Activated naive CD4-positive, alpha-beta T cell treated with anti-CD3 and anti-CD28 coated beads for 36 hours (primary cell): ENCODE data around the gene RNF141. TPM values are rescaled to one million over a fixed set of nuclear protein-coding genes. Genes with fewer than 3 reads are reported as not detected.

Experiments used
- CTCF ChIA-PET: fragments of 350-600 bp; sonication (Branson Sonifier 250); formaldehyde crosslinking; loops from one replicate; lab custom pipeline; 2021; ENCODE audit warnings: antibody characterized with exemption; lab: Charles Lee
- DNase-seq: peaks from one replicate; pipeline ENCODE4 v3.0.0-alpha.2; 2020
- H3K27ac Mint-ChIP-seq: one replicate; pipeline ENCODE4 v1.8.0; 2021; ENCODE audit warnings: mild to moderate bottlenecking, mixed read lengths
- H3K27me3 Mint-ChIP-seq: one replicate; pipeline ENCODE4 v1.8.0; 2021; ENCODE audit warnings: low read depth, mixed read lengths
- H3K36me3 Mint-ChIP-seq: one replicate; pipeline ENCODE4 v1.8.0; 2021; ENCODE audit warnings: low read depth, mixed read lengths
- H3K4me1 Mint-ChIP-seq: one replicate; pipeline ENCODE4 v1.8.0; 2021; ENCODE audit warnings: low read depth, mixed read lengths
- H3K4me3 Mint-ChIP-seq: one replicate; pipeline ENCODE4 v1.8.0; 2021; ENCODE audit warnings: mild to moderate bottlenecking, moderate library complexity, mixed read lengths
- H3K9me3 Mint-ChIP-seq: one replicate; pipeline ENCODE4 v1.8.0; 2021; ENCODE audit warnings: mixed read lengths
- intact Hi-C: fragments of 100-400 bp; cut with micrococcal nuclease; formaldehyde crosslinking; loops from one replicate; pipeline ENCODE4 v1.15.1; 2023
- total RNA-seq, 2 experiments: library from RNA; stranded (reverse); gene quantifications; one replicate each; pipeline ENCODE4 v1.2.3, GENCODE V29; 2021

RNF141 gene
- total RNA-seq, result 10 to 100 TPM; 20.9 to 21.8 TPM

- CTCF ChIA-PET, result interaction anchor here (0.7 to 3.2 kb wide), 39 partner anchors 9 to 197 kb away, joined by 3 to 17 read pairs (median 4); partner anchors contain the start of gene AMPD3
- no peaks in the 10 kb centered on the region for H3K27me3 Mint-ChIP-seq
- H3K4me3 Mint-ChIP-seq, result peak within 1 kb of the TSS; percentile 86
- peaks cover 21% of the 10 kb centered on the region for H3K4me1 Mint-ChIP-seq
- no peak within 1 kb of the TSS for H3K27ac Mint-ChIP-seq
- H3K36me3 Mint-ChIP-seq, result no peaks in the 10 kb centered on the region
- peak; percentile 96 for DNase-seq
- no peaks in the 10 kb centered on the region for H3K9me3 Mint-ChIP-seq
- intact Hi-C loops, result loop anchor here (1.0 to 5.0 kb wide), 9 partner anchors 14 to 1301 kb away; partner anchors contain the start of genes CTR9, EIF4G2 and USP47
Measured at GRCh38 chr11:10540915-10541560, at the start of gene RNF141. Gene RNF141 (minus strand): TSS chr11:10541187. CDS start chr11:10534158, 7,029 bp downstream.

DNA sequence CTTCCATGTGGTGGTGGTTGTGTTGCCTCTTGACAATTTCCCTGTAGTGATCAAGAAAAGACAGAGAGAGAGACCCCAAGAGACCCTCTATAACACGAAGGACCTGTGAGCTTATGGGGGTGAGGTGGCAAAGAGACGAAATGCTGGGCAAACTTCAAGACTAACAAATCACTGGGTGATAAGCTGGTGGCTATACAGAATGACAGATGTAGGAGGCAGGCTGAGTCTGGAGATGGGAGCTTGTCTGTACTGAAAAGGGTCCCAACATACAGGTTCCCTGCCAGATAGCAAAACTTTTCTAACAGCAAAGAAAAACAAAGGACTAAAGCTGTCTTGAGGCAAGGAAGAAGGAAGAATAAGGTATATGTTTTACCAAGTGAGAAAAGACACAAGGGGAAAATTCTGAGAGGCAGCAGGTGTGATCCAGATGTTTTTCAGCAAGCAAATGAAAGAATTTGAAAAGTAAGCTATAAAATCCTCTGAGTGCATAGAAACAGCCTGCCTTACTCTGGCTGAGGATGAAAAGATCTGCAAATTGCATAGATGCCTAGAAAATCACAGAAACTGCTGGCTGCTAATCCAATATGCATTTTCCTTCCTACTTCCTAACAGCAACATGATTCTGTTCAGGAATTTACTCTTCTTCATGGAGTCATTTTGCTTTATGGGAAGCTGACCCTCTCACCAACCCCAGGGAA is 49.4 kb upstream of the RNF141 start:
- intact Hi-C loops, result no loop called here
- Mint-ChIP-seq H3K36me3 (no peaks in the 10 kb centered on the region), H3K4me3 (no peak overlapping the region), H3K27me3 (no peaks in the 10 kb centered on the region), H3K4me1 (no peaks in the 10 kb centered on the region), H3K9me3 (no peaks in the 10 kb centered on the region), H3K27ac (no peak overlapping the region)
- DNase-seq, result no peak
- CTCF ChIA-PET, result no interaction called here

DNA sequence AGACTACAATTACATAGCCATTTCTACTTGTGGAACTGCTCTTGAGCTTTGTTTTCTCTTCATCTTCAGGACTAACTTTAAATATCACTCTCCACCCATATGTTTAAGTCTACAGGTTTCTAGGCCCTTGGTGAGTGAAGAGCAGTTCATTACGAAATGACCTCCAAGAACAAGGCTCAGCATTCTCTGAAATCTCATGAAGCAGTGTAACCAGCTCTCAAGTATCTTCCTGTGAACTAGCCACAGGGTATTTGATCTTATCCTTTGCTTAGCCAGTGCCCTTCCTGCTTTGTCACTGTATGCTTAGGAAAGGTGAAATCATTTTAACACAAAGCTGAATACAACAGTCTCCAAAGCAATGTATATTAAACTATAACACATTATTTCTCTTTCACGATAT is 47.9 kb upstream of the RNF141 start:
- no peaks in the 10 kb centered on the region for H3K36me3 Mint-ChIP-seq
- no peak overlapping the region for H3K27ac Mint-ChIP-seq
- intact Hi-C loops, result no loop called here
- CTCF ChIA-PET, result no interaction called here
- no peak for DNase-seq
- H3K9me3 Mint-ChIP-seq, result no peaks in the 10 kb centered on the region
- no peak overlapping the region for H3K4me3 Mint-ChIP-seq
- H3K27me3 Mint-ChIP-seq, result no peaks in the 10 kb centered on the region
- H3K4me1 Mint-ChIP-seq, result no peaks in the 10 kb centered on the region

DNA sequence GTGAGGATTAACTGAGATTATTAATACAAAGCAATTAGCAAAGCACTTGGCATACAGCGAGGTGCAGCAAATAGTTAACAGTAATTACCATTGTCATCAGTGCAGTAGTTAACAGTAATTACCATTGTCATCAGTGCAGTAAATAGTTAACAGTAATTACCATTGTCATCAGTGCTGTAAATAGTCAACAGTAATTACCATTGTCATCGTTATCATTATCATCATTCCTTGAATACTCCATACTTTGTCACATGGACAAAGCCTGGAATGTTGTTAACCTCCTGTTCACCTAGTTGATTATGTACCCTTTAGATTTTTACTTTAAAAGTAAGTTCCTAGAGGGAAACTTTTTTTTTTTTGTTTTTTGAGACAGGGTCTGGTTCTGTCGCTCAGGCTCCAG is 47.0 kb upstream of the RNF141 start:
- Mint-ChIP-seq H3K4me3 (no peak overlapping the region), H3K9me3 (no peaks in the 10 kb centered on the region), H3K36me3 (no peaks in the 10 kb centered on the region), H3K27ac (no peak overlapping the region), H3K4me1 (no peaks in the 10 kb centered on the region), H3K27me3 (no peaks in the 10 kb centered on the region)
- CTCF ChIA-PET, result no interaction called here
- no peak for DNase-seq
- intact Hi-C loops, result no loop called here

DNA sequence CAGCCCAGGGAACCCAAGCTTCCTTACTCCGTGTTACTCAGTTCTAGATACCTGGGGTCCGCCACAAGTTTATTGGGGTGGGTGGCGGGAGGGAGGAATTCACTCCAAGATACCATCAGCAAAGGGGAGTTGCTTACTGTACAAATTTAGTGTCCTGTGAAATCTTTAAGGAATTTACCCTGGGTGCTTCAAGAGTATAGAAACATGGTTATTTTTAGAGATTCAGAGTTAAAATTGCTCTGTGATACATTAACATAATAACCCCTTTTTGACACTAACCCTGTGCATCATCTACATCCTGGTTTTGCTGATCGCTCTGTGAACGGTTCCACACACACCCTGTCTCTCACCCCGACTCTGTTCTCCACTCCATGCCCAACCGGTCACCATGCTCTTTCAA is 46.4 kb upstream of the RNF141 start:
- Mint-ChIP-seq H3K4me1 (no peaks in the 10 kb centered on the region), H3K27ac (no peak overlapping the region), H3K36me3 (no peaks in the 10 kb centered on the region), H3K4me3 (no peak overlapping the region), H3K27me3 (no peaks in the 10 kb centered on the region), H3K9me3 (no peaks in the 10 kb centered on the region)
- intact Hi-C loops, result no loop called here
- CTCF ChIA-PET, result no interaction called here
- no peak for DNase-seq

DNA sequence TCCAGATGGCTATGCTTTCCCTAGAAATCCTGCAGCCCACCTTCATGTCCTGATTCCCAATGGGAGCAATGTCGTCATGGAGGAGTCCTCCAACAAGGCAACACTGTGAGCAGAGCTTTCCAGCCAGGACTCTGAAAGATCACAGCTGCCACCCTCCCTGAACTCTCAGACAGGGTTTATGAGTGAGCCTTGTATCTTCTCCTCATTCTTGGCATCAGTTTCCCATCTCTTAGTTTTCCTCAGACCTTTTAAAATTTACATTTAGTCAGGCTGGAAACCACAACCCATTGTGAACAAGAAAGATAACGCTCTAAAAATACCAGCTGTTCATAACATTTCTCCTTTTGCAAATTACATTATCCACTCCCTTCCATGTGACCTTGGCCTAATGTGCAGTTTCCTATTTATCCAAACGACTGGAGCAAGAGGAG is 43.1 kb upstream of the RNF141 start:
- H3K36me3 Mint-ChIP-seq, result no peaks in the 10 kb centered on the region
- no peak overlapping the region for H3K27ac Mint-ChIP-seq
- no peak for DNase-seq
- no peaks in the 10 kb centered on the region for H3K4me1 Mint-ChIP-seq
- peaks cover 3% of the 10 kb centered on the region for H3K27me3 Mint-ChIP-seq
- intact Hi-C loops, result no loop called here
- H3K9me3 Mint-ChIP-seq, result no peaks in the 10 kb centered on the region
- no peak overlapping the region for H3K4me3 Mint-ChIP-seq
- CTCF ChIA-PET, result no interaction called here

DNA sequence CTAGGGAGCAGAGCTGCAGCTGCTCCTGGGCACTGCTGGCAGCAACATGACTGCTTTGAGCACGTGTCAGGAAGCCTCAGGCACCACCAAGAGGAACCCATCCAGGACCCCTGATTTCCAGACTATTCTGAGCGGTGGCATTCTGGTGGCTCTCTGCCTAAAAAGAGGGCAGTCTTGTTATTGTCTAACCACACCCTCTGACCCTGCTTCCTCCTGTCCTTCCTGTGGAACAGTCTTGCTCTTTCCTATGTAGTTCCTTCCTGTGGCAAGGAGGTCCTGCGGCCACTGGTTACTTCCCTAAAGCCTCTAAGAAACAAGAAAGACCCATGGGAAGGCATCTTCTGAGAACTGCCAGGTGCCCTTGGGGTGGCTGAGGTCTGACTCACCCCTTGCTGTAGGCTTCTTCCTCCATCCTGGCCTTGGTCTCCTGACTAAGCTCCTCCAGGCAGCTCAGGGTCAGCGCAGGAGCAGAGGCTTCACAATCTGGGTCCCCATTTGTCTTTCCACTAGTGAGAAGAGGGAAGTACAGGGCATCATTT is 40.6 kb upstream of the RNF141 start:
- Mint-ChIP-seq H3K4me1 (no peaks in the 10 kb centered on the region), H3K27ac (no peak overlapping the region), H3K9me3 (no peaks in the 10 kb centered on the region), H3K36me3 (no peaks in the 10 kb centered on the region), H3K4me3 (no peak overlapping the region), H3K27me3 (peaks cover 5% of the 10 kb centered on the region)
- intact Hi-C loops, result no loop called here
- CTCF ChIA-PET, result no interaction called here
- no peak for DNase-seq

GRCh38 chr11:10580623-10581022 is 39.6 kb upstream of the RNF141 start:
- Mint-ChIP-seq H3K36me3 (no peaks in the 10 kb centered on the region), H3K4me1 (no peaks in the 10 kb centered on the region), H3K4me3 (no peak overlapping the region), H3K9me3 (no peaks in the 10 kb centered on the region), H3K27ac (no peak overlapping the region), H3K27me3 (peaks cover 5% of the 10 kb centered on the region)
- intact Hi-C loops, result no loop called here
- CTCF ChIA-PET, result no interaction called here
- DNase-seq, result no peak

- CTCF ChIA-PET, result no interaction called here
- intact Hi-C loops, result no loop called here
- no peak overlapping the region for H3K27ac Mint-ChIP-seq
- no peaks in the 10 kb centered on the region for H3K36me3 Mint-ChIP-seq
- no peak overlapping the region for H3K4me3 Mint-ChIP-seq
- peaks cover 5% of the 10 kb centered on the region for H3K27me3 Mint-ChIP-seq
- H3K9me3 Mint-ChIP-seq, result no peaks in the 10 kb centered on the region
- no peaks in the 10 kb centered on the region for H3K4me1 Mint-ChIP-seq
- DNase-seq, result no peak
Measured at GRCh38 chr11:10579700-10580099, 38.7 kb upstream of the RNF141 start.

GRCh38 chr11:10576035-10576398 is 35.0 kb upstream of the RNF141 start:
- intact Hi-C loops, result no loop called here
- CTCF ChIA-PET, result interaction anchor here (0.6 kb wide), 1 partner anchor 37 kb away, joined by 3 read pairs; no protein-coding TSS in a partner anchor

GRCh38 chr11:10575346-10576034 is 34.5 kb upstream of the RNF141 start:
- no peak for DNase-seq
- Mint-ChIP-seq H3K4me3 (no peak overlapping the region), H3K27ac (no peak overlapping the region), H3K27me3 (peaks cover 5% of the 10 kb centered on the region), H3K9me3 (no peaks in the 10 kb centered on the region), H3K36me3 (no peaks in the 10 kb centered on the region), H3K4me1 (no peaks in the 10 kb centered on the region)
- CTCF ChIA-PET, result no interaction called here
- intact Hi-C loops, result no loop called here

More at GRCh38 chr11:10576035-10576398, 35.0 kb upstream of the RNF141 start:
- no peak overlapping the region for H3K4me3 Mint-ChIP-seq
- H3K27me3 Mint-ChIP-seq, result peaks cover 5% of the 10 kb centered on the region
- H3K36me3 Mint-ChIP-seq, result no peaks in the 10 kb centered on the region
- no peaks in the 10 kb centered on the region for H3K9me3 Mint-ChIP-seq
- no peak for DNase-seq
- no peaks in the 10 kb centered on the region for H3K4me1 Mint-ChIP-seq
- H3K27ac Mint-ChIP-seq, result no peak overlapping the region

DNA sequence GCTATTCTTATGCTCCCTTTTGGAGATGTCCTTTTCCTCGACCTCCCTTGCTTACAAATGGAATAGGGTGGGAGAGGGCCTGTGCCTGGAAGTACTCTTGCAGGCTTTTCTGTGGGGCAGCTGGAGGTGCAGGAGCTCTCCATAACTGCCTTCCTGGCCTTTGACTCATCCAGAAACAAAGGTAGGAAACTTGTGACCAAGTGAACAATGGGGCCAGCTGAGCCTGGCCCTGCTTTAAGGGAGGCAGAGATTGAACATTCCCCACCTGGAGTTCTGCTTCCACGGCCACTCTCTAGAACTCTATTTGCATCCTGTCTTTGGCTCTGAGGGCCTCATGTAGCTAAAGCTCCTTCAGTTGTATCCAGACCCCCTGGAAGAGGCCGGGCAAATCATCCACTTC is 32.6 kb upstream of the RNF141 start:
- Mint-ChIP-seq H3K27ac (no peak overlapping the region), H3K36me3 (no peaks in the 10 kb centered on the region), H3K4me3 (no peak overlapping the region), H3K9me3 (no peaks in the 10 kb centered on the region), H3K27me3 (peaks cover 5% of the 10 kb centered on the region), H3K4me1 (no peaks in the 10 kb centered on the region)
- CTCF ChIA-PET, result interaction anchor here (0.8 kb wide), 1 partner anchor 10 kb away, joined by 3 read pairs; no protein-coding TSS in a partner anchor
- DNase-seq, result no peak
- intact Hi-C loops, result no loop called here
